ENCODE measurements around the gene DEDD2.

Gene DEDD2

DNA sequence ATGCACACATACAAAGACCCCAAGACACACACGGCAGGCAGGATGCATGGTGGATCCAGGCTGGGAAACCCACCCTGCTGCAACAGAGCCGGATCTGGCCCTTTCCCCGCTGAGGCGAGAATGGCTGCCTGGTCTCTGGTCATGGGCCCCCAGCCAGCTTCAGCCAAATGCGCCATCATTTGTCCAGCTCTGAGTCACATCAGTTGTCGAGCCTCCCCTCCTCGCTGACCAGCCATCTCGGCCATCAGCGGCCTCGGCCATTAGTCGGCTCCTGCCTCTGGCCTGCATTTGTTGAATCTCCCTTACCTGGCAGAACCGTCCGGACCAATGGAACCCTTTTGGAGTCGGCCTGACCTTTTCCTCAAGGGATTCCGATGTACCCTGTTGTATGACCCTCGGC, 46.8 kb downstream of the DEDD2 start:
- no peak for DNase-seq

- no peak for DNase-seq
Measured at GRCh38 chr19:42169486-42170413, 47.7 kb downstream of the DEDD2 start.

GRCh38 chr19:42168206-42168605, 49.3 kb downstream of the DEDD2 start:
- DNase-seq: no peak

DNA sequence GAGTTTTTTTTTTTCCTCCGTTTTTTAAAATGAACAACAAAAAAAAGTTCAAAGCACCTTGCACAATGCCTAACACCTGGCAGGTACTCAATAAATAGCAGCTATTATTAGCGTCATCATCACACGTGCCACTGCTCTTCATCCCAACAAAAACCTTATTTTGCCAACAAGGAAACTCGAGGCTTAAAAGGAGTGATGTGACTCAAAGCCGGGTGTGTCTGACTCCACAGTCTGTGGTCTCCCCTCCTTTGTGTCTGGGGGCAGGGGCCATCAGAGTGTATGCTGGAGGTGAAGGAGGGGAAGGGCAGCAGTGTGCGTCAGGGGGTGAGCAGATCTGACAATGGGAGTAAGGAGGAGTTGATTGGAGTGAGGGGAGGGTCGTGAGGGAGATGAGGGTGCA, 51.2 kb downstream of the DEDD2 start:
- no peak for DNase-seq

GRCh38 chr19:42165146-42165545, 52.3 kb downstream of the DEDD2 start:
- no peak for DNase-seq

GRCh38 chr19:42161616-42162263, 55.7 kb downstream of the DEDD2 start:
- DNase-seq: no peak

- no peak for DNase-seq
Measured at GRCh38 chr19:42159942-42160341, 57.5 kb downstream of the DEDD2 start.

DNA sequence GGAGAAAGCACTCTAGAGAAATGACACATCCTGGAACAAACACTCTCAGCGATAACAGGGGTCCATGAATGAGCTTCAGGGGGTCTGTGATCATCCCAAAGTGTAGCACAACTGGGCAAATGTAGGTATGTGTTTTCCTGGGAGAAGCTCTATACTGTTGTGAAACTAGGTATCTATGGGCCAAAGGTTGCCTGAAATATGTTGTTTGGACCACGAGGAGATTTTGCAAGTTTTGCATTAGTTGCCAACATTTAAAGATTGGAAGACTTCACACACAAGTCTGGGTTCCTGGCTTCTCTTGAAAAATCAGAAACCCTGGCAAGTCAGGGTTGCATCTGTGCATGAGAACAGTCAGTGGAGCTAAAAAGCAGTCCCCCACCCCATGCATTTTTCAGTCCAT, 58.6 kb downstream of the DEDD2 start:
- no peak for DNase-seq

DNA sequence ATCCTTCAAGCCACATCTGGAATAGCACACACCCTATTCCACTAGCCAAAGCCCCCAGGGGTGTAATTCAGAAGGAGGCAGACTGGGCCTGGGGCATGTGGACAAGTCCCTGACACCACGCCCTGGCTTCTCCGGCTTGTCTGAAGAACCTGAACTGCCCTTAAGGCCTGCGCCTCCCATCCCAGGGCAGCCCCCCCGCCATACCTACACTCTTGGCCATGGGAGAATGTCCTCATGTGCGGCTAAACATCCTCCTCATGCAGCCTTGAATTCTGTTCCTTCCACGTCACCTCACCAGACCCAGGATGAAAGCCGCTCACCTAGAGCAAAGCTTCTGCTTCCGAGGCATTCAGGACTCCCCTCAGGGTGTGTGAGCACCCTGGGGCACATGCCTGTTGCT, 60.9 kb downstream of the DEDD2 start:
- no peak for DNase-seq

GRCh38 chr19:42155796-42156195, 61.7 kb downstream of the DEDD2 start:
- DNase-seq: no peak

- DNase-seq: no peak
Measured at GRCh38 chr19:42154471-42155323, 62.8 kb downstream of the DEDD2 start.

- DNase-seq: no peak
Measured at GRCh38 chr19:42153672-42154433, 63.6 kb downstream of the DEDD2 start.

GRCh38 chr19:42152910-42153671, 64.4 kb downstream of the DEDD2 start:
- DNase-seq: no peak

GRCh38 chr19:42151782-42152684, 65.4 kb downstream of the DEDD2 start:
- DNase-seq: no peak

DNA sequence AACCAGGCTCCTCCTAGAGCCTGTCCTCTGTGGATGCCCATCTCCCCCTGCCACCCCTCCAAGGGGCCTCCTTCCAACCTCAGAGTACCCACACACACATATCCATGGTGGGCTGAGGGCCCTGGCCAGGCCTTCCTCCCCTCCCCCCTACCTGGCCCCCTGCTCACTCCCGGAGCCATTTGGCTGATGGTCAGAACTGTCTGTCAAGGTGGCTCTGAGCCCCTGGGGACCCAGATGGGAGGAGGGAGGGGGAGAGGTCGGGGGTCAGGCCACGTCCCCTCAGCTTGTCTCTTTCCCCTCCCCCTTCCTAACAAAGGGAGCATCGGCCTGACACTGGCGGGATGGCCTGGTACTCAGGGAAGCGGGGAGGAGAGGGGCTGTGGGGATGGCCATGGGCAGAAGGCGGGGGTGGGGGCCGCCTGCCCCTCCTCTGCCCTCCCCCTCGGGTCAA, 66.5 kb downstream of the DEDD2 start:
- DNase-seq: no peak

GRCh38 chr19:42150364-42150763, 67.1 kb downstream of the DEDD2 start:
- DNase-seq: no peak

GRCh38 chr19:42149447-42150202, 67.9 kb downstream of the DEDD2 start:
- DNase-seq: no peak

Measured in fibroblast of skin of scalp (primary cell).